ENCODE measurements around the gene EBF3. TPM values are rescaled to one million over a fixed set of nuclear protein-coding genes. Genes with fewer than 3 reads are reported as not detected.

The EBF3 gene
- total RNA-seq, 1 experiment from 2014 or later = 0.64 TPM

GRCh38 chr10:129953119-129954051 is 10.7 kb downstream of the EBF3 start:
- Histone ChIP-seq H3K9me3 (ENCODE audit: control insufficient read depth, insufficient read depth, low read depth, low read length) (no peaks in the 10 kb centered on the region), H3K36me3 (ENCODE audit: control insufficient read depth, insufficient read depth, low read length) (no peaks in the 10 kb centered on the region), H3K4me3 (ENCODE audit: low read depth in 2 of 2, low read length in 2 of 2) (no peak overlapping the region), H3K27me3 (ENCODE audit: control insufficient read depth, insufficient read depth, low read length) (peaks cover 35% of the 10 kb centered on the region), H3K27ac (ENCODE audit: low read length) (no peak overlapping the region), H3K4me1 (ENCODE audit: control insufficient read depth, insufficient read depth, low read length) (no peaks in the 10 kb centered on the region; the same call in 1 of the 2 replicates)
- ATAC-seq (no peak), DNase-seq (ENCODE audit: low read depth, low spot score) (no peak)
- in situ Hi-C loops (cut with HindIII; ENCODE audit: low pct_unique_long_range_greater_than_20kb, low sequenced_read_pairs) = no loop called here
- intact Hi-C loops (cut with micrococcal nuclease; ENCODE audit: unreplicated experiment) = no loop called here
- ChIA-PET POLR2A (no interaction called here), CTCF (no interaction called here)
- no TSS peak for BruUV-seq (replicated peaks)
- TF ChIP-seq TCF7L2 (IDR thresholded peaks at IDR 0.05; ENCODE audit: low read depth, low read length) = no peak
- TF ChIP-seq SIN3A (IDR thresholded peaks at IDR 0.05; ENCODE audit: borderline replicate concordance, insufficient read depth, low read depth, low read length) = no peak
- TF ChIP-seq CTCF (IDR thresholded peaks at IDR 0.05) = no peak

DNA sequence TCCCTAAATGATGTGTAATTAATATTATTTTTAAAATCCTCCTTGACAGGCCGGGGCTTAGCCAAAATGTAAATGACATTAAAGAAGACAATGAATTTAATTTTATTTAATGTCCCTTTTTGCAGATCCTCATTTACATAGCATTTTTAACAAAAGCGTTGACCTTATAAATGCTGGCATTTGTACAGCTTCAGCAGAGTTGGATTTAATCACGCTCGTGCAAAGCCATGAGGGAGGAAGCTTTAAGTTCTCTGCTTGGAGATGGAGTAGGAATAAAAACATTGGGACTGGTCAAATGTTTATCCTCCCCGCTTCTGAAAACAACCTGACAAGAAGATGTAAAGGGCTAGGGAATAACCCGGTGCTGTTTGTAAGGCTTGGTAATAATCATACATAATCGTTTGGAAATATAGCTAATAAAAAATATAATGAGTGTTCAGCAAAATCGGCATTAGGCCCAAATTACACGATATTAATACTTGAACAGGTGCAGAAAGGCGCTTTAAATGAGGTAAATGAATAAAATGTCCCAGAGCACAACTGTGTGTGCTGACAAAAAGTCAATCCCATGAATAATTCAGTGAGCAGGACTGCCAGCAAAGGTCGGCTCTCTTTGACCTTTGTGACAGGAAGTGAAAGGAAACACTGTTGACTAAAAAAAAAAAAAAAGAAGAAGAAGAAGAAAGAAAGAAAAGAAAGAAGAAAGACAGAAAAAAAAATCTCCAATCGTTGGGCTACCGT is 11.5 kb downstream of the EBF3 start:
- ATAC-seq = no peak
- in situ Hi-C loops (cut with HindIII; ENCODE audit: low pct_unique_long_range_greater_than_20kb, low sequenced_read_pairs) = no loop called here
- Histone ChIP-seq H3K36me3 (ENCODE audit: control insufficient read depth, insufficient read depth, low read length) (no peaks in the 10 kb centered on the region), H3K9me3 (ENCODE audit: control insufficient read depth, insufficient read depth, low read depth, low read length) (no peaks in the 10 kb centered on the region), H3K4me3 (ENCODE audit: low read depth in 2 of 2, low read length in 2 of 2) (no peak overlapping the region), H3K4me1 (ENCODE audit: control insufficient read depth, insufficient read depth, low read length) (no peaks in the 10 kb centered on the region; the same call in 1 of the 2 replicates), H3K27ac (ENCODE audit: low read length) (no peak overlapping the region), H3K27me3 (ENCODE audit: control insufficient read depth, insufficient read depth, low read length) (peaks cover 28% of the 10 kb centered on the region)
- CTCF ChIA-PET = no interaction called here
- no peak for DNase-seq (ENCODE audit: low read depth, low spot score)
- POLR2A ChIA-PET = no interaction called here
- no TSS peak for BruUV-seq (replicated peaks)
- no peak for TF ChIP-seq REST (IDR thresholded peaks at IDR 0.05; ENCODE audit: insufficient read depth in 1 of 2, low read depth in 2 of 2, low read length in 1 of 2)
- no peak for TF ChIP-seq POLR2AphosphoS5 (IDR thresholded peaks at IDR 0.05; ENCODE audit: low read depth, low read length)
- TF ChIP-seq CTCF (IDR thresholded peaks at IDR 0.05) = no peak
- no peak for TF ChIP-seq SIN3A (IDR thresholded peaks at IDR 0.05; ENCODE audit: borderline replicate concordance, insufficient read depth, low read depth, low read length)
- TF ChIP-seq TCF7L2 (IDR thresholded peaks at IDR 0.05; ENCODE audit: low read depth, low read length) = no peak
- intact Hi-C loops (cut with micrococcal nuclease; ENCODE audit: unreplicated experiment) = no loop called here
